Colonic mucosa (tissue), 4 donors: Measurements from ENCODE around the gene PDK2. TPM values are rescaled to one million over a fixed set of nuclear protein-coding genes. Genes with fewer than 3 reads are reported as not detected.

Source experiments
- DNase-seq: peaks from one replicate; pipeline ENCODE4 v3.0.0-alpha.2; 2020
- H3K27ac ChIP-seq: fragments of 200-600 bp; one replicate; pipeline ENCODE4 v1.8.0; 2021
- H3K27me3 ChIP-seq: fragments of 200-600 bp; one replicate; pipeline ENCODE4 v1.8.0; 2021
- H3K36me3 ChIP-seq: fragments of 200-600 bp; one replicate; pipeline ENCODE4 v1.8.0; 2021
- H3K4me1 ChIP-seq: fragments of 200-600 bp; one replicate; pipeline ENCODE4 v1.8.0; 2021; ENCODE audit warnings: mild to moderate bottlenecking
- H3K4me3 ChIP-seq: fragments of 200-600 bp; one replicate; pipeline ENCODE4 v1.8.0; 2021
- H3K9ac ChIP-seq, 2 donors: one replicate each; pipeline ENCODE4 v1.7.0; 2013; ENCODE audit warnings: control low read depth in 2 of 2, low read depth in 2 of 2, low read length in 2 of 2
- H3K9me3 ChIP-seq: fragments of 200-600 bp; one replicate; pipeline ENCODE4 v1.8.0; 2021
- intact Hi-C: fragments of 100-400 bp; cut with DNase I; formaldehyde crosslinking; loops from one replicate; pipeline ENCODE4 v1.14.1; 2022
- total RNA-seq, 2 donors: library from RNA; stranded (reverse); fragmentation: NEBNext Ultra II Directional in 1 of 2; extraction: Animal tissue kit (Norgen Biotek cat#: 25700) in 1 of 2; gene quantifications; one replicate each; pipeline ENCODE4 v1.2.1, GENCODE V29; 2021
- TF ChIP-seq, protein P1 (sequence below): fragments of 200-600 bp; IDR thresholded peaks from one replicate; pipeline ENCODE4 v1.8.0; 2022; ENCODE audit warnings: antibody characterized with exemption, mild to moderate bottlenecking
- donor health status: healthy.
- donor health status: DM: no; HTN: no; CAD: no.
- donor health status: DM: no; HTN: no; CAD: no.

Gene PDK2
- total RNA-seq, 2 donors from 2014 or later: 48.8 to 56.4 TPM

DNA sequence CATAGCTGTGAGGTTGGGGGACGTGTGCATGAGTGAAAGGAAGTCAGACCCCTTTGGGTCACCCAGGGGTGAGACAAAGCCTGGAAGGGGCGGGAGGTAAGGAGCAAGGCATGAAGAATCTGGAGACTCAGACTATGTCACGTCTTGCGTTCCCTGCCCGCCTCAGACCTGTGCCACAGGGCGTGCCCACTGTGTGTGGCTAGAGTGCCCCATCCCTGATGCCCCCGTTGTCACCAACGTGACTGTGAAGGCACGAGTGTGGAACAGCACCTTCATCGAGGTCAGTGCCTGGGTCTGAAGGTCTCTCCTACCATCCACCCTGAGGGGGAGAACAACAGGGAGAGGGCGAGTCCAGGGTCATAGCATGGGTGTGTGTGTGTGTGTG, 15.1 kb upstream of the PDK2 start:
- peaks cover 5% of the 10 kb centered on the region for H3K36me3 ChIP-seq
- intact Hi-C loops: no loop called here
- peak overlapping the region in 1 of 2 donors; percentile 12 for H3K9ac ChIP-seq
- no peak for DNase-seq
- no peak overlapping the region for H3K4me3 ChIP-seq
- H3K27me3 ChIP-seq: no peaks in the 10 kb centered on the region
- no peaks in the 10 kb centered on the region for H3K9me3 ChIP-seq
- TF ChIP-seq, protein P1, sequence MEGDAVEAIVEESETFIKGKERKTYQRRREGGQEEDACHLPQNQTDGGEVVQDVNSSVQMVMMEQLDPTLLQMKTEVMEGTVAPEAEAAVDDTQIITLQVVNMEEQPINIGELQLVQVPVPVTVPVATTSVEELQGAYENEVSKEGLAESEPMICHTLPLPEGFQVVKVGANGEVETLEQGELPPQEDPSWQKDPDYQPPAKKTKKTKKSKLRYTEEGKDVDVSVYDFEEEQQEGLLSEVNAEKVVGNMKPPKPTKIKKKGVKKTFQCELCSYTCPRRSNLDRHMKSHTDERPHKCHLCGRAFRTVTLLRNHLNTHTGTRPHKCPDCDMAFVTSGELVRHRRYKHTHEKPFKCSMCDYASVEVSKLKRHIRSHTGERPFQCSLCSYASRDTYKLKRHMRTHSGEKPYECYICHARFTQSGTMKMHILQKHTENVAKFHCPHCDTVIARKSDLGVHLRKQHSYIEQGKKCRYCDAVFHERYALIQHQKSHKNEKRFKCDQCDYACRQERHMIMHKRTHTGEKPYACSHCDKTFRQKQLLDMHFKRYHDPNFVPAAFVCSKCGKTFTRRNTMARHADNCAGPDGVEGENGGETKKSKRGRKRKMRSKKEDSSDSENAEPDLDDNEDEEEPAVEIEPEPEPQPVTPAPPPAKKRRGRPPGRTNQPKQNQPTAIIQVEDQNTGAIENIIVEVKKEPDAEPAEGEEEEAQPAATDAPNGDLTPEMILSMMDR: no peak
- H3K4me1 ChIP-seq: peaks cover 5% of the 10 kb centered on the region
- no peak overlapping the region for H3K27ac ChIP-seq

DNA sequence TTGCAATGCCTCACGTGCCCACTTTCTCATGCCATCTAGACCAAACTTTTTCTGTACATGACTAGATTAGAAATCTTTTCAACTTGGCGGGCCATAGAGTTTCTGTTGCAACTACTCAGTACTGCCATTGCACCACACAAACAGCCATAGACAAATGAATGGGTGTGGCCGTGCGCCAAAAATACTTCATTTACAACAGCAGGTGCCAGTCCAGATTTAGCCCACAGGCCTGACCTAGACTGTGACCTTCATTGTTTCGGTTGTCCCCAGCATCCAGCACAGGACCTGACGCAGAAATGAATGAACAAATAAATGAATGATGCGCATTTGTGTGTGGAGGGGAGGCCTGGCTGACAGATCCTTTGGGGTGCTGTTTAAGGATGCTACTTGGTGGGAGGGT, 14.3 kb upstream of the PDK2 start:
- no peaks in the 10 kb centered on the region for H3K36me3 ChIP-seq
- TF ChIP-seq, protein P1: no peak
- H3K27me3 ChIP-seq: no peaks in the 10 kb centered on the region
- H3K9ac ChIP-seq: no peak overlapping the region
- H3K4me1 ChIP-seq: peaks cover 5% of the 10 kb centered on the region
- no peaks in the 10 kb centered on the region for H3K9me3 ChIP-seq
- intact Hi-C loops: no loop called here
- H3K4me3 ChIP-seq: no peak overlapping the region
- DNase-seq: no peak
- no peak overlapping the region for H3K27ac ChIP-seq

- no peaks in the 10 kb centered on the region for H3K36me3 ChIP-seq
- TF ChIP-seq, protein P1: no peak
- intact Hi-C loops: no loop called here
Measured at GRCh38 chr17:50081757-50082156, 13.4 kb upstream of the PDK2 start.

GRCh38 chr17:50087246-50087911, 7.8 kb upstream of the PDK2 start:
- H3K27ac ChIP-seq: no peak overlapping the region

More at GRCh38 chr17:50081757-50082156, 13.4 kb upstream of the PDK2 start:
- H3K4me1 ChIP-seq: peaks cover 5% of the 10 kb centered on the region
- no peak overlapping the region for H3K9ac ChIP-seq
- no peak overlapping the region for H3K27ac ChIP-seq
- H3K4me3 ChIP-seq: no peak overlapping the region
- H3K9me3 ChIP-seq: no peaks in the 10 kb centered on the region
- no peak for DNase-seq
- H3K27me3 ChIP-seq: no peaks in the 10 kb centered on the region

DNA sequence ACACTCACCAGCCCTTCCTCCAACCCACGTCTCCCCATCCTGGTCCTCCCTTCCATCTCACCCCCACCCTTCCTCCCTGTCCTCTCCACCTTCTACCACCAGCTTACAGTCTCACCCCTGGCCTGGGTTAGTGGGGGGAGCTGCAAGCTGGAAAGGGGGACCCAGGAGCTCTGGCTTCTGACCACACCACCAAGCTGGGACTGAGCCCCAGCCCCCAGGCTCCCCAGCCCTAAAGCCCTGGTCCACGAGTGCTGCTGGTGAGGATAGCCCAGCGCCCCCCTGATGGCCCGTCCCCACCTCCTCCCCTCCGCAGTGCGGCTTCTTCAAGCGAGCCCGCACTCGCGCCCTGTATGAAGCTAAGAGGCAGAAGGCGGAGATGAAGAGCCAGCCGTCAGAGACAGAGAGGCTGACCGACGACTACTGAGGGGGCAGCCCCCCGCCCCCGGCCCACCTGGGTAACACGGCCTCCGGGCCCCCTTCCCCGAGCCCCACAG, 7.2 kb upstream of the PDK2 start:
- Histone ChIP-seq H3K4me1 (no peaks in the 10 kb centered on the region), H3K9ac (no peak overlapping the region), H3K27me3 (no peaks in the 10 kb centered on the region), H3K9me3 (no peaks in the 10 kb centered on the region), H3K36me3 (no peaks in the 10 kb centered on the region), H3K27ac (no peak overlapping the region), H3K4me3 (no peak overlapping the region)
- TF ChIP-seq, protein P1: no peak
- DNase-seq: no peak
- intact Hi-C loops: loop anchor here (2.0 kb wide), 1 partner anchor 61 kb away; no protein-coding TSS in a partner anchor

More at GRCh38 chr17:50087246-50087911, 7.8 kb upstream of the PDK2 start:
- Histone ChIP-seq H3K9me3 (no peaks in the 10 kb centered on the region), H3K4me3 (no peak overlapping the region), H3K4me1 (no peaks in the 10 kb centered on the region), H3K36me3 (no peaks in the 10 kb centered on the region), H3K27me3 (no peaks in the 10 kb centered on the region), H3K9ac (no peak overlapping the region)
- TF ChIP-seq, protein P1: peak; percentile 93
- intact Hi-C loops: loop anchor here (2.0 kb wide), 1 partner anchor 61 kb away; no protein-coding TSS in a partner anchor
- peak; percentile 77 for DNase-seq
